IMR-90 (cell line): ENCODE measurements around the gene FGD5. TPM values are rescaled to one million over a fixed set of nuclear protein-coding genes. Genes with fewer than 3 reads are reported as not detected.

Source experiments
- ATAC-seq: fragments of 200-7000 bp; cut with Tn5 transposase; 2 replicates; pipeline ENCODE4 v1.9.1; 2020; ENCODE audit warnings: low read depth, mild to moderate bottlenecking, moderate library complexity
- BruUV-seq: library from RNA; stranded (reverse); fragments of 400-500 nt; replicated peaks from 2 replicates; lab custom pipeline; 2021; lab: Mats Ljungman, UMichigan
- CTCF ChIA-PET: fragments of 300-600 bp; formaldehyde crosslinking; extraction: SDS; loops from one replicate; lab custom pipeline; 2021; ENCODE audit warnings: antibody characterized with exemption; lab: Yijun Ruan, JAX
- POLR2A ChIA-PET: fragments of 300-600 bp; sonication (Branson Sonifier 250); formaldehyde crosslinking; loops from one replicate; lab custom pipeline; 2022; ENCODE audit warnings: antibody characterized with exemption; ENCODE audit not compliant: unreplicated experiment; lab: Charles Lee
- DNase-seq: peaks from one replicate; pipeline ENCODE4 v3.0.0; 2013
- H2AFZ ChIP-seq: replicated peaks from 2 replicates; pipeline ENCODE3; 2013; ENCODE audit warnings: low read length, mild to moderate bottlenecking; ENCODE audit not compliant: poor library complexity
- H2AK5ac ChIP-seq: 2 replicates; pipeline ENCODE4 v1.6.1; 2013; ENCODE audit warnings: low read depth, low read length, inconsistent platforms
- H2AK9ac ChIP-seq: replicated peaks from 2 replicates; pipeline ENCODE3; 2013; ENCODE audit warnings: mild to moderate bottlenecking, low read depth, low read length, moderate library complexity; ENCODE audit not compliant: poor library complexity
- H2BK120ac ChIP-seq: 2 replicates; pipeline ENCODE4 v1.6.1; 2013; ENCODE audit warnings: low read depth, low read length, inconsistent platforms
- H2BK15ac ChIP-seq: 3 replicates; pipeline ENCODE4 v1.6.1; 2013; ENCODE audit warnings: low read depth, low read length, inconsistent platforms
- H2BK20ac ChIP-seq: 2 replicates; pipeline ENCODE4 v1.6.1; 2013; ENCODE audit warnings: low read depth, mild to moderate bottlenecking, inconsistent platforms, low read length, moderate library complexity
- H2BK5ac ChIP-seq: 2 replicates; pipeline ENCODE4 v1.6.1; 2013; ENCODE audit warnings: mild to moderate bottlenecking, low read depth, low read length, inconsistent platforms; ENCODE audit not compliant: poor library complexity, severe bottlenecking
- H3K14ac ChIP-seq: replicated peaks from 2 replicates; pipeline ENCODE4 v1.6.1; 2013; ENCODE audit warnings: low read depth, low read length, inconsistent platforms
- H3K18ac ChIP-seq: 2 replicates; pipeline ENCODE4 v1.6.1; 2013; ENCODE audit warnings: low read depth, low read length, control low read depth
- H3K23ac ChIP-seq: 2 replicates; pipeline ENCODE4 v1.6.1; 2013; ENCODE audit warnings: low read depth, low read length, inconsistent platforms
- H3K27ac ChIP-seq: 2 replicates; pipeline ENCODE4 v1.5.1; 2013; ENCODE audit warnings: mild to moderate bottlenecking, control low read depth, low read length; ENCODE audit not compliant: insufficient read depth
- H3K27me3 ChIP-seq: 2 replicates; pipeline ENCODE4 v1.6.1; 2013; ENCODE audit warnings: low read length; ENCODE audit not compliant: control insufficient read depth, insufficient read depth
- H3K36me3 ChIP-seq: 2 replicates; pipeline ENCODE4 v1.6.1; 2013; ENCODE audit warnings: low read length, mixed read lengths; ENCODE audit not compliant: control insufficient read depth, insufficient read depth
- H3K4ac ChIP-seq: 2 replicates; pipeline ENCODE4 v1.6.1; 2013; ENCODE audit warnings: low read depth, low read length, inconsistent platforms
- H3K4me1 ChIP-seq: 2 replicates; pipeline ENCODE4 v1.6.1; 2013; ENCODE audit warnings: low read length, mixed read lengths; ENCODE audit not compliant: control insufficient read depth, insufficient read depth
- H3K4me2 ChIP-seq: 2 replicates; pipeline ENCODE4 v1.6.1; 2013; ENCODE audit warnings: low read depth, mild to moderate bottlenecking, control low read depth, low read length, moderate library complexity
- H3K4me3 ChIP-seq: 2 replicates; pipeline ENCODE4 v1.5.1; 2013; ENCODE audit warnings: low read depth, mild to moderate bottlenecking, control low read depth, low read length, moderate library complexity; ENCODE audit not compliant: insufficient read depth
- H3K56ac ChIP-seq: 2 replicates; pipeline ENCODE4 v1.6.1; 2013; ENCODE audit warnings: low read length, inconsistent platforms; ENCODE audit not compliant: insufficient read depth; ENCODE audit errors: extremely low read depth
- H3K79me1 ChIP-seq, 2 experiments: 2 replicates each; pipeline ENCODE4 v1.6.1; 2013; ENCODE audit warnings: low read length in 2 of 2, inconsistent platforms in 1 of 2, low read depth in 1 of 2
- H3K9ac ChIP-seq: 2 replicates; pipeline ENCODE4 v1.6.1; 2013; ENCODE audit warnings: low read depth, low read length, control low read depth
- H3K9me1 ChIP-seq: 2 replicates; pipeline ENCODE4 v1.6.1; 2013; ENCODE audit warnings: low read length, inconsistent platforms; ENCODE audit not compliant: insufficient read depth
- H3K9me3 ChIP-seq: 2 replicates; pipeline ENCODE4 v1.6.1; 2013; ENCODE audit warnings: low read length; ENCODE audit not compliant: control insufficient read depth, insufficient read depth
- H4K20me1 ChIP-seq: 2 replicates; pipeline ENCODE4 v1.6.1; 2013; ENCODE audit warnings: low read length, inconsistent platforms; ENCODE audit not compliant: insufficient read depth
- H4K5ac ChIP-seq: 2 replicates; pipeline ENCODE4 v1.6.1; 2013; ENCODE audit warnings: mild to moderate bottlenecking, low read depth, low read length, control low read depth
- H4K8ac ChIP-seq, 2 experiments: 2 replicates each; pipeline ENCODE4 v1.6.1; 2013; ENCODE audit warnings: low read depth in 2 of 2, low read length in 2 of 2, control low read depth in 1 of 2, inconsistent platforms in 1 of 2
- H4K91ac ChIP-seq: 2 replicates; pipeline ENCODE4 v1.6.1; 2013; ENCODE audit warnings: low read depth, low read length, inconsistent platforms; ENCODE audit not compliant: insufficient read depth
- BHLHE40 ChIP-seq: fragments of 150-350 bp; IDR thresholded peaks from 2 replicates; pipeline ENCODE4 v1.6.1; 2016; ENCODE audit warnings: mild to moderate bottlenecking, low read depth, low read length
- CEBPB ChIP-seq: IDR thresholded peaks from 2 replicates; pipeline ENCODE4 v1.6.1; 2012; ENCODE audit warnings: low read depth, low read length, improper control_type of control experiment
- CHD1 ChIP-seq: IDR thresholded peaks from 2 replicates; pipeline ENCODE4 v1.6.1; 2012; ENCODE audit warnings: low read depth, low read length, improper control_type of control experiment
- FOS ChIP-seq: fragments of 150-350 bp; IDR thresholded peaks from 2 replicates; pipeline ENCODE4 v1.6.1; 2016; ENCODE audit warnings: low read depth, low read length
- MAFK ChIP-seq: IDR thresholded peaks from 2 replicates; pipeline ENCODE4 v1.6.1; 2012; ENCODE audit warnings: low read depth, low read length, improper control_type of control experiment
- MAZ ChIP-seq: IDR thresholded peaks from 2 replicates; pipeline ENCODE4 v1.6.1; 2012; ENCODE audit warnings: low read depth, mild to moderate bottlenecking, low read length, improper control_type of control experiment, moderate library complexity, borderline replicate concordance
- MXI1 ChIP-seq: IDR thresholded peaks from 2 replicates; pipeline ENCODE4 v1.6.1; 2012; ENCODE audit warnings: low read depth, mild to moderate bottlenecking, low read length, moderate library complexity, borderline replicate concordance
- NFE2L2 ChIP-seq: fragments of 150-350 bp; IDR thresholded peaks from 2 replicates; pipeline ENCODE4 v1.6.1; 2016; ENCODE audit warnings: low read depth, mild to moderate bottlenecking, low read length
- POLR2A ChIP-seq: IDR thresholded peaks from 2 replicates; pipeline ENCODE4 v1.6.1; 2012; ENCODE audit warnings: mild to moderate bottlenecking, low read depth, low read length
- RAD21 ChIP-seq: IDR thresholded peaks from 2 replicates; pipeline ENCODE4 v1.6.1; 2012; ENCODE audit warnings: low read length, improper control_type of control experiment
- RCOR1 ChIP-seq: IDR thresholded peaks from 2 replicates; pipeline ENCODE4 v1.6.1; 2012; ENCODE audit warnings: mild to moderate bottlenecking, low read length, improper control_type of control experiment; ENCODE audit not compliant: insufficient replicate concordance
- RFX5 ChIP-seq: IDR thresholded peaks from 2 replicates; pipeline ENCODE4 v1.8.0; 2012; ENCODE audit warnings: low read depth, mild to moderate bottlenecking, low read length, moderate library complexity
- SMC3 ChIP-seq: fragments of 150-350 bp; IDR thresholded peaks from 2 replicates; pipeline ENCODE4 v1.6.1; 2016; ENCODE audit warnings: low read depth, mild to moderate bottlenecking, antibody characterized with exemption, low read length, moderate library complexity
- WGBS, 2 experiments: methylation state at CpG; one replicate each; pipeline versions ENCODE4 v1.1.5 to v1.1.7; 2013; ENCODE audit warnings: missing lambda C conversion rate in 2 of 2; ENCODE audit not compliant: insufficient read length in 1 of 2; ENCODE audit errors: extremely low coverage in 2 of 2; 5-methylcytosine and 5-hydroxymethylcytosine counted together
- dilution Hi-C: fragments of 300-500 bp; cut with HindIII; formaldehyde crosslinking; loops from one replicate; pipeline ENCODE4 v1.14.3; 2018; ENCODE audit warnings: low sequenced_read_pairs; ENCODE audit not compliant: unreplicated experiment
- in situ Hi-C: fragments of 300-500 bp; cut with MboI; formaldehyde crosslinking; loops from 3 replicates; pipeline ENCODE4 v1.14.3; 2019; ENCODE audit warnings: low sequenced_read_pairs, inconsistent platforms, mixed read lengths
- intact Hi-C: fragments of 100-400 bp; cut with micrococcal nuclease; formaldehyde crosslinking; loops from 2 replicates; pipeline ENCODE4 v1.10.0; 2022
- polyA plus RNA-seq, 3 experiments: library from polyadenylated mRNA; depleted of rRNA; stranded (reverse); fragments of >200 nt; gene quantifications; 2 replicates each; pipeline ENCODE4 v1.2.3, GENCODE V29; 2012; ENCODE audit warnings: low replicate concordance in 1 of 3
- total RNA-seq: library from RNA; depleted of rRNA; stranded (reverse); fragments of >200 nt; gene quantifications from 2 replicates; pipeline ENCODE4 v1.2.3, GENCODE V29; 2012
- TF ChIP-seq, protein P1 (sequence below): fragments of 150-350 bp; IDR thresholded peaks from 2 replicates; pipeline ENCODE4 v1.6.1; 2016; ENCODE audit warnings: low read depth, mild to moderate bottlenecking, low read length, moderate library complexity, borderline replicate concordance
- TF ChIP-seq, protein P2 (sequence below): conservative IDR thresholded peaks from 2 replicates; pipeline ENCODE4 v1.5.1; 2012; ENCODE audit warnings: mild to moderate bottlenecking, low read depth, low read length, improper control_type of control experiment
- TF ChIP-seq, protein P3 (sequence below): fragments of 150-350 bp; IDR thresholded peaks from 2 replicates; pipeline ENCODE4 v1.6.1; 2017; ENCODE audit warnings: mild to moderate bottlenecking, antibody characterized with exemption, low read length, low read depth

The FGD5 gene
- total and polyA plus RNA-seq, 2 of the 4 experiments (the other 2 are of a cell fraction) = not detected

DNA sequence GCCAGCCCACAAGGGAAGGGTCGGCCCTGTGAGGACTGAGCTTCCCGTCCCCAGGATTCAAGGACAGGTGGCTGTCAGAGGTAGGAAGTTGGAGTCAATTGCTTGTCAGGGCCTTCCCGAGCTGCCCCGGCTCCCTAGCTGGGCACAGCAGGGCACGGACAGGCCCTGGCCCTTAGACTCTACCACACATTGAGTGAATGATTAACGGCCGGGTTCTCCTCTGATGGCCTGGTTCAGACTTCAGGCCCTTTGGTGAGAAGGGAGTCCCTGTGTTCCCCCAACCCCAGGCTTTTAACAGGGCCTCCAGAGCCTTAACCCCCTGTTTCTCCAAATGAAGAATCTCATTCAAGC lies 16.4 kb upstream of the FGD5 start:
- no peak overlapping the region for H2BK5ac ChIP-seq
- no peak overlapping the region for H3K14ac ChIP-seq
- H3K4ac ChIP-seq = no peak overlapping the region
- no peak overlapping the region for H3K56ac ChIP-seq
- no peak for DNase-seq
- intact Hi-C loops = no loop called here
- no peak overlapping the region for H3K18ac ChIP-seq
- no peak overlapping the region for H4K91ac ChIP-seq
- H2BK20ac ChIP-seq = no peak overlapping the region
- dilution Hi-C loops = no loop called here
- no peak for ATAC-seq
- no peaks in the 10 kb centered on the region for H3K9me1 ChIP-seq
- no peak overlapping the region for H3K4me3 ChIP-seq
- no peak overlapping the region for H2AK9ac ChIP-seq
- in situ Hi-C loops = no loop called here
- ChIA-PET POLR2A (no interaction called here), CTCF (no interaction called here)
- peaks cover 30% of the 10 kb centered on the region for H3K27me3 ChIP-seq
- no peak overlapping the region for H4K8ac ChIP-seq
- no peak overlapping the region for H3K9ac ChIP-seq
- no peaks in the 10 kb centered on the region for H3K36me3 ChIP-seq
- H4K20me1 ChIP-seq = no peaks in the 10 kb centered on the region
- H3K23ac ChIP-seq = no peak overlapping the region
- H3K4me2 ChIP-seq = no peak overlapping the region
- no peaks in the 10 kb centered on the region for H3K79me1 ChIP-seq
- no CpG with 5 or more reads among the region's 7 CpGs for whole genome bisulfite sequencing, 2 experiments
- H2AK5ac ChIP-seq = no peak overlapping the region
- no peaks in the 10 kb centered on the region for H3K4me1 ChIP-seq
- no peaks in the 10 kb centered on the region for H3K9me3 ChIP-seq
- H3K27ac ChIP-seq = no peak overlapping the region
- no peak overlapping the region for H2AFZ ChIP-seq
- H4K5ac ChIP-seq = no peak overlapping the region
- H2BK120ac ChIP-seq = no peak overlapping the region
- H2BK15ac ChIP-seq = no peak overlapping the region
- TF ChIP-seq, protein P1, sequence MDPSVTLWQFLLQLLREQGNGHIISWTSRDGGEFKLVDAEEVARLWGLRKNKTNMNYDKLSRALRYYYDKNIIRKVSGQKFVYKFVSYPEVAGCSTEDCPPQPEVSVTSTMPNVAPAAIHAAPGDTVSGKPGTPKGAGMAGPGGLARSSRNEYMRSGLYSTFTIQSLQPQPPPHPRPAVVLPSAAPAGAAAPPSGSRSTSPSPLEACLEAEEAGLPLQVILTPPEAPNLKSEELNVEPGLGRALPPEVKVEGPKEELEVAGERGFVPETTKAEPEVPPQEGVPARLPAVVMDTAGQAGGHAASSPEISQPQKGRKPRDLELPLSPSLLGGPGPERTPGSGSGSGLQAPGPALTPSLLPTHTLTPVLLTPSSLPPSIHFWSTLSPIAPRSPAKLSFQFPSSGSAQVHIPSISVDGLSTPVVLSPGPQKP = no peak
- TF ChIP-seq, protein P2, sequence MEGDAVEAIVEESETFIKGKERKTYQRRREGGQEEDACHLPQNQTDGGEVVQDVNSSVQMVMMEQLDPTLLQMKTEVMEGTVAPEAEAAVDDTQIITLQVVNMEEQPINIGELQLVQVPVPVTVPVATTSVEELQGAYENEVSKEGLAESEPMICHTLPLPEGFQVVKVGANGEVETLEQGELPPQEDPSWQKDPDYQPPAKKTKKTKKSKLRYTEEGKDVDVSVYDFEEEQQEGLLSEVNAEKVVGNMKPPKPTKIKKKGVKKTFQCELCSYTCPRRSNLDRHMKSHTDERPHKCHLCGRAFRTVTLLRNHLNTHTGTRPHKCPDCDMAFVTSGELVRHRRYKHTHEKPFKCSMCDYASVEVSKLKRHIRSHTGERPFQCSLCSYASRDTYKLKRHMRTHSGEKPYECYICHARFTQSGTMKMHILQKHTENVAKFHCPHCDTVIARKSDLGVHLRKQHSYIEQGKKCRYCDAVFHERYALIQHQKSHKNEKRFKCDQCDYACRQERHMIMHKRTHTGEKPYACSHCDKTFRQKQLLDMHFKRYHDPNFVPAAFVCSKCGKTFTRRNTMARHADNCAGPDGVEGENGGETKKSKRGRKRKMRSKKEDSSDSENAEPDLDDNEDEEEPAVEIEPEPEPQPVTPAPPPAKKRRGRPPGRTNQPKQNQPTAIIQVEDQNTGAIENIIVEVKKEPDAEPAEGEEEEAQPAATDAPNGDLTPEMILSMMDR = no peak
- TF ChIP-seq NFE2L2 (no peak), CEBPB (no peak), MAZ (no peak), POLR2A (no peak), RAD21 (no peak), FOS (no peak), BHLHE40 (no peak), CHD1 (no peak), MAFK (no peak), RFX5 (no peak), MXI1 (no peak), SMC3 (no peak), RCOR1 (no peak)
- TF ChIP-seq, protein P3, sequence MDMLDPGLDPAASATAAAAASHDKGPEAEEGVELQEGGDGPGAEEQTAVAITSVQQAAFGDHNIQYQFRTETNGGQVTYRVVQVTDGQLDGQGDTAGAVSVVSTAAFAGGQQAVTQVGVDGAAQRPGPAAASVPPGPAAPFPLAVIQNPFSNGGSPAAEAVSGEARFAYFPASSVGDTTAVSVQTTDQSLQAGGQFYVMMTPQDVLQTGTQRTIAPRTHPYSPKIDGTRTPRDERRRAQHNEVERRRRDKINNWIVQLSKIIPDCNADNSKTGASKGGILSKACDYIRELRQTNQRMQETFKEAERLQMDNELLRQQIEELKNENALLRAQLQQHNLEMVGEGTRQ = no peak
- BruUV-seq = no TSS peak
